T47D (cell line): ENCODE results near the gene DDHD1.

Experiments
- DNase-seq, 2 experiments: peaks; one replicate each; pipeline versions ENCODE4 v3.0.0 to v3.0.0-alpha.2; 2011 to 2012; ENCODE audit warnings: low read depth in 1 of 2, low spot score in 1 of 2
- JUND ChIP-seq: IDR thresholded peaks from 2 replicates; pipeline ENCODE4 v1.6.1; 2012; ENCODE audit warnings: low read depth
- in situ Hi-C: cut with HindIII; loops from 2 replicates; pipeline ENCODE4 v1.10.0; 2016; ENCODE audit warnings: low sequenced_read_pairs, low pct_unique_long_range_greater_than_20kb

The DDHD1 gene

GRCh38 chr14:53006931-53007562 lies 146.1 kb downstream of the DDHD1 start:
- in situ Hi-C loops: no loop called here
- no peak for TF ChIP-seq JUND

GRCh38 chr14:53004976-53005375 lies 148.1 kb downstream of the DDHD1 start:
- DNase-seq: no peak
- in situ Hi-C loops: no loop called here
- TF ChIP-seq JUND: no peak

More at GRCh38 chr14:53006931-53007562, 146.1 kb downstream of the DDHD1 start:
- DNase-seq: no peak

GRCh38 chr14:53003776-53004175 lies 149.3 kb downstream of the DDHD1 start:
- DNase-seq: no peak
- in situ Hi-C loops: no loop called here
- no peak for TF ChIP-seq JUND

GRCh38 chr14:53002576-53002975 lies 150.5 kb downstream of the DDHD1 start:
- DNase-seq: no peak
- in situ Hi-C loops: no loop called here
- no peak for TF ChIP-seq JUND

GRCh38 chr14:53001787-53002378 lies 151.2 kb downstream of the DDHD1 start:
- no peak for TF ChIP-seq JUND
- in situ Hi-C loops: no loop called here
- no peak for DNase-seq

GRCh38 chr14:52998376-52999015 lies 154.6 kb downstream of the DDHD1 start:
- no peak for DNase-seq
- in situ Hi-C loops: no loop called here
- no peak for TF ChIP-seq JUND

- no peak for DNase-seq
- in situ Hi-C loops: no loop called here
- TF ChIP-seq JUND: no peak
Measured at GRCh38 chr14:52996493-52996892, 156.6 kb downstream of the DDHD1 start.

GRCh38 chr14:52995998-52996397 lies 157.1 kb downstream of the DDHD1 start:
- in situ Hi-C loops: no loop called here
- DNase-seq: no peak
- TF ChIP-seq JUND: no peak

- DNase-seq: no peak
- TF ChIP-seq JUND: no peak
- in situ Hi-C loops: no loop called here
Measured at GRCh38 chr14:52992236-52992870, 160.8 kb downstream of the DDHD1 start.

GRCh38 chr14:52988139-52988538 lies 165.0 kb downstream of the DDHD1 start:
- in situ Hi-C loops: no loop called here
- DNase-seq: no peak
- TF ChIP-seq JUND: no peak

- in situ Hi-C loops: no loop called here
- TF ChIP-seq JUND: no peak
- DNase-seq: no peak
Measured at GRCh38 chr14:52987514-52987913, 165.6 kb downstream of the DDHD1 start.

GRCh38 chr14:52987042-52987441 lies 166.1 kb downstream of the DDHD1 start:
- in situ Hi-C loops: no loop called here
- no peak for DNase-seq

More at GRCh38 chr14:52987042-52987441, 166.1 kb downstream of the DDHD1 start:
- TF ChIP-seq JUND: no peak
